Superior temporal gyrus (tissue), 1 donor: ENCODE measurements around the gene DPH5.

Experiments used
- DNase-seq: peaks from one replicate; pipeline ENCODE4 v3.0.0-alpha.2; 2016; ENCODE audit errors: extremely low spot score

Gene DPH5

GRCh38 chr1:100943533-100943932 lies 82.1 kb downstream of the DPH5 start:
- no peak for DNase-seq

GRCh38 chr1:100942304-100943046 lies 83.1 kb downstream of the DPH5 start:
- DNase-seq = no peak

- no peak for DNase-seq
These were observed 83.9 kb downstream of the DPH5 start for GRCh38 chr1:100941580-100942216.

DNA sequence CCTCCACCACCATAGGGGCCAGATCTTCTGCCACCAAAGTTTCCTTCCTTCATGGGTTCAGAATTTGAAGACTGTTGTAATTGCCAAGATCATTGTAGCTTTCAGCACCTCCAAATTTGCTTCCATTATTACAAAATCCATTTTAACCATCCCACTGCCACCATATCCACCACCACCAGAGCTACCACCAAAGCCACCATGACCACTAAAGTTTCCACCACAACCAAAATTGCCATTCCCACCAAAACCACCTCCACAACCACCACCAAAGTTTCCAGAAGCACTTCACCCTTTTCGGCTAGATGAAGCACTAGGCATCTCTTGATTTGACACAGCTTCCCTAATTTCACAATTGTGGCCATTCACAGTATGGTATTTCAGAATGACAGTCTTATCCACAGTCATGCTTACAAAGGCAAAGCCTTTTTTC lies 84.5 kb downstream of the DPH5 start:
- DNase-seq = no peak
